AG04449 (cell line): ENCODE measurements around the gene SORCS1.

Experiments used
- CTCF ChIA-PET: fragments of 350-600 bp; formaldehyde crosslinking; extraction: SDS; loops from one replicate; lab custom pipeline; 2021; ENCODE audit warnings: antibody characterized with exemption; lab: Yijun Ruan, JAX
- POLR2A ChIA-PET: fragments of 400-600, 350-600 bp; formaldehyde crosslinking; extraction: SDS; loops from one replicate; lab custom pipeline; 2020; ENCODE audit warnings: antibody characterized with exemption, inconsistent platforms; lab: Yijun Ruan, JAX
- DNase-seq: peaks from one replicate; pipeline ENCODE4 v3.0.0-alpha.2; 2010; ENCODE audit warnings: low read depth, low spot score
- H3K4me3 ChIP-seq: 2 replicates; pipeline ENCODE4 v1.5.1; 2011; ENCODE audit warnings: low read depth, mild to moderate bottlenecking, control low read depth, low read length
- CTCF ChIP-seq: IDR thresholded peaks from one replicate; pipeline ENCODE4 v1.5.1; 2011; ENCODE audit warnings: mild to moderate bottlenecking, moderate library complexity, low read length, control low read depth, inconsistent platforms; ENCODE audit not compliant: insufficient read depth; ENCODE audit errors: missing control alignments

The SORCS1 gene

GRCh38 chr10:106958589-106959361 lies 205.7 kb downstream of the SORCS1 start:
- TF ChIP-seq CTCF: no peak
- DNase-seq: no peak
- POLR2A ChIA-PET: no interaction called here
- no peak overlapping the region for H3K4me3 ChIP-seq
- CTCF ChIA-PET: no interaction called here

- DNase-seq: no peak
- ChIA-PET POLR2A (no interaction called here), CTCF (interaction anchor here (1.0 kb wide), 1 partner anchor 252 kb away, joined by 3 read pairs; no protein-coding TSS in a partner anchor)
- no peak for TF ChIP-seq CTCF
- H3K4me3 ChIP-seq: no peak overlapping the region
Measured at GRCh38 chr10:106957823-106958588, 206.5 kb downstream of the SORCS1 start.

GRCh38 chr10:106956216-106956915 lies 208.1 kb downstream of the SORCS1 start:
- H3K4me3 ChIP-seq: no peak overlapping the region
- no peak for TF ChIP-seq CTCF
- no peak for DNase-seq
- POLR2A ChIA-PET: no interaction called here
- CTCF ChIA-PET: no interaction called here

GRCh38 chr10:106955133-106955532 lies 209.4 kb downstream of the SORCS1 start:
- TF ChIP-seq CTCF: no peak
- H3K4me3 ChIP-seq: no peak overlapping the region
- POLR2A ChIA-PET: no interaction called here
- no peak for DNase-seq
- CTCF ChIA-PET: no interaction called here

- H3K4me3 ChIP-seq: no peak overlapping the region
- TF ChIP-seq CTCF: no peak
- CTCF ChIA-PET: no interaction called here
- POLR2A ChIA-PET: no interaction called here
- DNase-seq: no peak
Measured at GRCh38 chr10:106952033-106952432, 212.5 kb downstream of the SORCS1 start.
